HG03159 (cell line): ENCODE data around the gene AP1S2.
"Not testable (repeated sequence)": the region's sequence is repeated elsewhere in the genome, so short reads cannot be mapped to it uniquely, and the experiment has no call there.

ENCODE experiments used
- ATAC-seq: cut with Tn5 transposase; IDR thresholded peaks from one replicate; pipeline ENCODE4 v1.9.1; 2021; ENCODE audit warnings: mild to moderate bottlenecking, moderate library complexity; ENCODE audit not compliant: unreplicated experiment

Gene AP1S2

DNA sequence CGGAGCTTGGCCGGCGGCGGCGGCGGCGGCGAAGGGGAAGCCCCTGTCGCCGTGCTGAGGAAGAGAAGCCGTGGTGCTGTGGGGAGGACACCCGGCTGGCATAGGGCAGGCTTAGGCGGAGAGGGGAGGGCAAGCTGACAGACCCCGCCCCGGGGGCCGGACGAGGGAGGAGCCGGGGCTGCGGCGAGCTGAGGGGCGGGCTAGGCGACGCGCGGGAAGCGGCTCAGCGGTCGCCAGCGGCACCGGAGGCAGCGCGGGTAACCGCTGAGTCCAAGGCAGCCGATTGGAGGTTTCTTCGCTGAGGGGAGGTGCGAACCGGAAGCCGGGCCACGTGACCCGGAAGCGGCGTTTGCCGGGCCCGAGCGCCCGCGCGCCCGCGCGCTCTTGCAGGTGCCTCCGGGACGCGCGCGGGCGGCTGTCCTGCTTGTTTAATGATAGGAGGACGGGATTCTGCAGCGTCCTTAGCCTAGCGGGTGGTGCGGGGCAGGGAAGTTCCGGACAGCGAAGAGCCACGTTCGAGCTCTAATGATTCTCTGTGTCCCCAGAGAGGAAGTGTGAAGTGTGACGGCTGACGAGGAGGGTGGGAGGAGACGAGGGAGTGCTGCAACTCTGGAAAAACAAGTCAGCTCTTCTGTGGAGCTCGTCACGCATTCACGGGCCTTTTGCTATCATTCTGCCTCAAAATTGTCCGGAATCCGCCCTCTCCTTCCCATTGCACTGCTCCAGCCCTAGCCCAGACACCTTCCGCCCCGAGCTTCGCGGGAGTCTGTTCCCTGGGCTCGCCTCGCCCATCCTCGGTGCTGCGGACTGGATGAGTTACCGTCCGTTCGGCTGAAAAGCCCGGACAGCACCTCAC lies at the start of gene AP1S2:
Gene AP1S2 (minus strand): TSS at position 102 of the 856 bp plus-strand sequence. CDS start 2,289 bp downstream, outside the sequence.
- peak; percentile 95 for ATAC-seq

DNA sequence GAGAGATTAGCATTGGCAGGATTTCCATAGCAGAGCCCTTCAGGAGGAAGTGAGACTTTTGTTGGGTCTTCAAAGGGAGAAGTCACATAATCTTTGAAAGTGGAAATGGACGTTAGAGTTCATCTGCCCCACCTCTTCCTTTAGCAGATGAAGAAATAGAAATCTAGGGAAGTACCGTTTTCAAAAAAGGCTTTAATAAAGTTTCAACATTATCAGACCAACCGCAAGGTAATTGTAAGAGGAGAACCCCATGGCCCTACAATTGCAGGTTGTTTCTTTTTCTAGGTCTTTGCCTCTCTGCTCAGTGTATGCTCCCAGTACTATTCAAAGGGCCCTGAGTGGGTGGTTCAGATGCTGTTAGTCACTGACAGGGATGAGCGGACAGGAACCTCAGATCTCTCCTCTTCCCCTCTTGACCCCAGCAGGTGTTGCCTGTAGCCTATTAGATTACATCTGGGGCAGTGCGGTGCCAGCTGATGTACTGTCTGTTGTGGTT lies 48.6 kb upstream of the AP1S2 start:
- peak; percentile 92 for ATAC-seq

GRCh38 chrX:15895334-15895733 lies 40.7 kb upstream of the AP1S2 start:
- ATAC-seq: no peak

DNA sequence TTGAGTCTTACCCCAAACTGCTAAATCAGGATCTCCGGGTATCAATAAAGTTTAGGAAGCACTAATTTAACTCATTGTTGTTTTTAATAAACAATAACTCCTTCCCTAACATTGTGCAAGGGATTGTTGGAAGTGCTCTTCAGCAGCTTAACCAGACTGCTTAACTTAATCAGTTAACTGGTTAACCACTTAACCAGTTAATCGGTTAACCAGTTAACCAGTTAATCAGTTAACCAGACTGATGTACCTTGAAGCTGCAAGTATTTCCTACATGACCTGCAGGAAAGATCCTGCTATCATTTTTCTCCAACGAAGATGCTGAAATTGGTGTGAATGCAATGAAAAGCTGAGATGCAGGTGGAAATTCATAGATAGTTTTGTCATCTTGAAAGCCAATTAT lies 40.1 kb upstream of the AP1S2 start:
- no peak for ATAC-seq

DNA sequence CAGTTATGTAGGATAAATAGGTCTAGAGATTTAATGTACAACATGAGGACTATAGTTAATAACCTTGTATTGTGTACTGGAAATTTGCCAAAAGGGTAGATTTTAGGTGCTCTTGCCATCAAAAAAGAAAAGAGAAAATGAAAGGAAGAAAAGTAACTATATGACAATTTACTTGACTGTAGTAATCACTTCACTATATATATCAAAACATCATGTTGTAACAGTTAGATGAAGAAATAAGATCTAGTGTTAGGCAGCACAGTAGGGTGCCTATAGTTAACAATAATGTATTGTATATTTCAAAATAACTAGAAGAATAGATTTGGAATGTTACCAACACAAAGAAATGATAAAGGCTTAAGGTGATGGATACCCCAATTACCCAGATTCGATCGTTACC lies 35.9 kb upstream of the AP1S2 start:
- ATAC-seq: no peak

- ATAC-seq: no peak
These were observed 33.4 kb upstream of the AP1S2 start for GRCh38 chrX:15888062-15888461.

GRCh38 chrX:15883540-15883863 lies 28.9 kb upstream of the AP1S2 start:
- no peak for ATAC-seq

DNA sequence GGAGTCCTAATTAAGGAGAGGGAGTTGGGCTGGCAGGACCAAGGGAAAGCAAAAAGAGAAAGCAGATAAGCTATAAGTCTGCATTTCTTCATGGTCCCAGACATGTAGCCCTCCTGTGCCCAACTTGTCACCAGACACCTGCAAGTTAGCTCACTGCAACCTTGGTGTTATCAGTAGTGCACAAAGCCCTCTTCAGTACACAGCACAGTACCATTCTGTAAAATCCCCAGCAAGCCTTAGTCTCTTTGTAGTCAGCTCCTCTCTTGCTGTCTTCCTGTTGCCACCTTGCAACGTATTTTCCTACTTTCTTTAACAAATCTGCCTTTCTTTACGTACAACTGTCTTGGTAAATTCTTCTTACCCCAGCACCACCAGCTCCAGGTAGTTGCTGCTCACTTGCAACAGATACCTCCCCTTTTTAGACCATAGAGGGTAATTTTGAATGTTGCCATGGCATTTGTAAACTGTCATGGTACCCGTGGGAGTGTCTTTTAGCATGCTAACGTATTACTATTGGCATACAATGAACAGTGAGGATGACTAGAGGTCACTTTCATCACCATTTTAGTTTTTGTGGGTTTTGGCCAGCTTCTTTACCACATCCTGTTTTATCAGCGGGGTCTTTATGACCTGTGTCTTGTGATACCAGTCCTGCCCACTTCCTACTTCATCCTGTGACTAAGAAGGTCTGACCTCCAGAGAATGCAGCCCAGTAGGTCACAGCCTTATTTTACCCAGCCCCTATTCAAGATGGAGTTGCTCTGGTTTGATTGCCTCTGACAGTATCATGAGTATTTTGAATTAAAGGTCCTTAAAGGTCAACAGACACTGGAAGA lies 28.3 kb upstream of the AP1S2 start:
- peak; percentile 74 for ATAC-seq

- no peak for ATAC-seq
These were observed 26.8 kb upstream of the AP1S2 start for GRCh38 chrX:15881381-15881897.

DNA sequence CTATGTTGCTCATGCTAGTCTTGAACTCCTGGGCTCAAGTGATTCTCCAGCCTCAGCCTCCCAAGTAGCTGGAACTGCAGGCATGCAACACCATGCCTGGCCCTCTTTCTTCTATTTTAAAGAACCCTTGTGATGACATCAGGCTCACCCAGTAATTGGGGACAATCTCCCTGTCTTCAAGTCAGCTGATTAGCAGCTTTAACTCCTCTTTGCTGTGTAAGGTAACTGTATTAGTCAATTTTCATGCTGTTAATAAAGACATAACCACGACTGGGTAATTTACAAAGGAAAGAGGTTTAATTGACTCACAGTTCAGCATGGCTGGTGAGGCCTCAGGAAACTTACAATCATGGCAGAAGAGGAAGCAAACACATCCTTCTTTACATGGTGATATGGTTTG lies 23.3 kb upstream of the AP1S2 start:
- ATAC-seq: not testable (repeated sequence)

GRCh38 chrX:15877380-15877779 lies 22.8 kb upstream of the AP1S2 start:
- no peak for ATAC-seq

GRCh38 chrX:15874672-15875071 lies 20.1 kb upstream of the AP1S2 start:
- ATAC-seq: no peak

DNA sequence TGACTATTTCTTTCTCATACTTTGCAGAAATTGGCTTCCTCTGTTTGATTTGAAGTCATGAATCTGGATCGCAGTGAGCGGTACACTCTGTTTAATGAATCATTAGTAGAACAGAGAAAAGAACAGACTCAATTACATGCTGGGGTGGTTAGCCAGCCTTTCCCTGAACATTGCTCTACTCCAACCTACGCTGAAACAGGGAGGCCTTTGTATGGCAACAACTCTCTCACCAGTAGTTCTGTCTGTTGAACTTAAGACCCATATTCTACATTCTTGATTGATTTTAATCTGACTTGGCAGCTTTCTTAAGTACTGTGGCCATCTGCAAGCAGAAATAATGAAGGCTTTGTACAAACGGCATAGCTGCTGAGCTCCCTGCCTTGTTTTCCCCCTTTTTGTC lies 19.0 kb upstream of the AP1S2 start:
- no peak for ATAC-seq

DNA sequence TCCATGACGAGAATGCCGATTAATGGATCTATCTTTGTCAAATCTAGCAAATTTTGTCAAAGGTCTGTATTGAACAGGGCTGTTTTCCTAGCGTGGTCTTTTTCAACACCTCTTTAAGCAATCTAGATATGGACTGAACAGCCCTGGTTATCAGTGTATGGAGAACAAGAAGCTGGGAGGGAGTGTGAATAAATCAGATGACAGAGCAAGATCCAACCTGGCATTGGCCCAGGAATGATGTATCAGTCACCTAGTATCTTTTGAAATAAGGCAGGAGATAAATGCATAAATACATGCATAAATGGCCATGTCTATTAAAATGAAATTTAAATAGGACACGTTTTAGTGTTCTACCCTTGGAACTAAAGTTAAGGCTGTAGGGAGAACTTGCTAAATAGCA lies 15.7 kb upstream of the AP1S2 start:
- no peak for ATAC-seq

DNA sequence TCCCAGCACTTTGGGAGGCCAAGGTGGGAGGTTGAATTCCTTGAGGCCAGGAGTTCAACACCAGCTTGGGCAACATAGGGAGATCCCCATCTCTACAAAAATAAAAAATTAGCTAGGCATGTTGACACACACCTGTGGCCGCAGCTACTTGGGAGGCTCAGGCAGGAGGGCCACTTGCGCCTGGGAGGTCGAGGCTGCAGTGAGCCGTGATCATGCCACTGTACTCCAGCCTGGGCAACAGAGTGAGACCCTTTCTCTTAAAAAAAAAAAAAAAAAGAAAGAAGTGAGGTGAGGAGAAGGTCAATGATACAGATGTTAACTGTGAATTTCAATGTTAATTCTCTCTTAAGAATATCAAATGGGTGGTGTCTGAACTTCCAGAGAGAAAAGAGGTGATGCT lies 15.1 kb upstream of the AP1S2 start:
- no peak for ATAC-seq

DNA sequence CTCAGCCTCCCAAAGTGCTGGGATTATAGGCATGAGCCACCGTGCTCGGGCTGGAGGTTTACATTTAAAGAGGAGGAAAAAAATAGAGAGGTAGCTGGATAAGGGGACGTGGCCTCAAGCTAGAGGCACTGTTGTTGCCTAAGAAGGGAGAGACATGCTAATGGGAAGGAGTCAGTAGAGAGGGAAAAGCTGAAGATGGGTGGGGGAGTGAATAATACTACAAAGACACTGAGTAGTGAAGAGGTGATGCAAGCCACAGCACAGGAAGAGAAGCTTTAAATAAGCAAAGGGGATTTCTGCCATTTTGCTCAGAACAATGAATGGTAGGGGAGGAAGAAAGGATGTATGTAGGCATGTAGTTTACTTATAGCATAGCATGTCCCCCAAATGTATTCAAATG lies 11.5 kb upstream of the AP1S2 start:
- no peak for ATAC-seq

DNA sequence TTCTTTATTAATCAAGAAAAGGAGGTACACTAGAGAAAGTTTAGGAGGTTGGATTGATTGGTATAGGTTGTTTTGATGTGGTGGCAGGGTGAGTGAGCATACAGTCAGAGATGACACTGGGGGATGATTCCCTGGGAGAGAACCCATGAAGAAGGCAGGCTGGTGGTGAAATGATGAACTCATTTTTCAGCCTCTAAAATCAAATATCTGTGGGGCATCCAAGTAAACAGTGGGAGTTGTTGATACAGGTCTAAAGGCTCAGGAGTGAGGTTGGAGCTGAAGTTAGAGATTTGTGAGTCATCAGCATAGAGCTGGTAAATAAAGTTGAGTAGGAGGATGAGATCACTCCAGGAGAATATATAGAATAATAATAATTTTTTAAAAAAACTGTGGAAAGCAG lies 10.0 kb upstream of the AP1S2 start:
- no peak for ATAC-seq

GRCh38 chrX:15864023-15864422 lies 9.4 kb upstream of the AP1S2 start:
- no peak for ATAC-seq

- no peak for ATAC-seq
These were observed 6.3 kb upstream of the AP1S2 start for GRCh38 chrX:15860921-15861320.

- no peak for ATAC-seq
These were observed 3.4 kb upstream of the AP1S2 start for GRCh38 chrX:15858051-15858450.

DNA sequence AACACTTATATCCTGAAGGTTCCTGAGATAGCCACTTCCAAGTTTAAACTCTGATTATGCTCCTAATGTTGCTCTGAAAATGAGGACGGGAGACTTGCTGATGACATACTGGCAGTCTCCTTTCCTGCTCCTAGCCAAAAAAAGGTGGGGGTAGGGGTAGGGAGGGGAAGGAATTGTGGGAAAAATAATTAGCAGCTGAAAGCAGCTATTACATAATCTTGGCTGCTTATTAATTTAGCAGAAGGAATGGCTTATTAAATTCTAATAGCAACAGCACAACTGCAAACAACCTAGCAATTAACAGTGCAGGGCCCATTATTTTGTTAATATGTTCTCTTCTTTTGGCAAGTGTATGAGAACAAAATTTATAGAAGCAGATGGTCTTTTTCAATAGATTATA lies 2.0 kb upstream of the AP1S2 start:
- no peak for ATAC-seq

GRCh38 chrX:15856222-15856587 lies 1.6 kb upstream of the AP1S2 start:
- ATAC-seq: no peak
